Parathyroid adenoma (tissue), 2 donors: Measurements from ENCODE around the gene MYH14.
A peak's percentile ranks its signal among the peaks of the same experiment; 100 is the strongest.

Experiments
- H2AFZ ChIP-seq: fragments of 300-600 bp; sonication (generic); one replicate; pipeline ENCODE4 v1.7.0; 2017; ENCODE audit warnings: antibody characterized with exemption, mild to moderate bottlenecking
- H3K27ac ChIP-seq: fragments of 300-600 bp; sonication (generic); one replicate; pipeline ENCODE4 v1.7.0; 2017
- H3K27me3 ChIP-seq: fragments of 300-600 bp; sonication (generic); one replicate; pipeline ENCODE4 v1.7.0; 2017; ENCODE audit warnings: low read length; ENCODE audit not compliant: control insufficient read depth, insufficient read depth
- H3K36me3 ChIP-seq: fragments of 300-600 bp; sonication (generic); one replicate; pipeline ENCODE4 v1.7.0; 2017; ENCODE audit warnings: low read length; ENCODE audit not compliant: control insufficient read depth, insufficient read depth
- H3K4me1 ChIP-seq: fragments of 300-600 bp; sonication (generic); one replicate; pipeline ENCODE4 v1.7.0; 2017; ENCODE audit warnings: control low read depth
- H3K4me2 ChIP-seq: fragments of 300-600 bp; sonication (generic); one replicate; pipeline ENCODE4 v1.7.0; 2017; ENCODE audit warnings: low read length
- H3K4me3 ChIP-seq: fragments of 300-600 bp; sonication (generic); one replicate; pipeline ENCODE4 v1.7.0; 2017; ENCODE audit warnings: low read depth, low read length
- H3K79me2 ChIP-seq: fragments of 300-600 bp; sonication (generic); one replicate; pipeline ENCODE4 v1.7.0; 2017; ENCODE audit warnings: control low read depth
- H3K9ac ChIP-seq: fragments of 300-600 bp; sonication (generic); one replicate; pipeline ENCODE4 v1.7.0; 2017; ENCODE audit warnings: mild to moderate bottlenecking
- H3K9me3 ChIP-seq: fragments of 300-600 bp; sonication (generic); one replicate; pipeline ENCODE4 v1.7.0; 2017; ENCODE audit warnings: low read length; ENCODE audit not compliant: control insufficient read depth
- CTCF ChIP-seq: fragments of 300-600 bp; sonication (generic); IDR thresholded peaks from one replicate; pipeline ENCODE4 v1.7.0; 2017; ENCODE audit warnings: antibody characterized with exemption, mild to moderate bottlenecking
- donor health status: primary hyperparathyroidism.

The MYH14 gene

GRCh38 chr19:50310759-50311465 lies 107.5 kb downstream of the MYH14 start:
- peaks cover 19% of the 10 kb centered on the region for H3K4me1 ChIP-seq
- H3K36me3 ChIP-seq = no peaks in the 10 kb centered on the region
- no peak overlapping the region for H3K4me3 ChIP-seq
- H3K79me2 ChIP-seq = no peaks in the 10 kb centered on the region
- no peak overlapping the region for H2AFZ ChIP-seq
- no peak for TF ChIP-seq CTCF
- H3K9ac ChIP-seq = no peak overlapping the region
- no peak overlapping the region for H3K4me2 ChIP-seq
- no peaks in the 10 kb centered on the region for H3K27me3 ChIP-seq
- no peaks in the 10 kb centered on the region for H3K9me3 ChIP-seq
- no peak overlapping the region for H3K27ac ChIP-seq

- Histone ChIP-seq H3K9ac (no peak overlapping the region), H3K4me2 (peak overlapping the region; percentile 54), H3K4me3 (no peak overlapping the region), H3K27me3 (no peaks in the 10 kb centered on the region), H3K9me3 (no peaks in the 10 kb centered on the region), H2AFZ (peak overlapping the region; percentile 41), H3K4me1 (peaks cover 19% of the 10 kb centered on the region), H3K36me3 (no peaks in the 10 kb centered on the region), H3K27ac (no peak overlapping the region), H3K79me2 (no peaks in the 10 kb centered on the region)
- peak; percentile 6 for TF ChIP-seq CTCF
Observed at GRCh38 chr19:50311723-50312635, 108.6 kb downstream of the MYH14 start.

- Histone ChIP-seq H3K27me3 (no peaks in the 10 kb centered on the region), H3K79me2 (no peaks in the 10 kb centered on the region), H3K9me3 (no peaks in the 10 kb centered on the region), H3K4me3 (no peak overlapping the region), H3K4me2 (peak overlapping the region; percentile 35), H2AFZ (no peak overlapping the region), H3K27ac (no peak overlapping the region), H3K4me1 (peaks cover 19% of the 10 kb centered on the region), H3K9ac (no peak overlapping the region), H3K36me3 (no peaks in the 10 kb centered on the region)
- TF ChIP-seq CTCF = no peak
Observed at GRCh38 chr19:50312967-50313811, 109.8 kb downstream of the MYH14 start.

DNA sequence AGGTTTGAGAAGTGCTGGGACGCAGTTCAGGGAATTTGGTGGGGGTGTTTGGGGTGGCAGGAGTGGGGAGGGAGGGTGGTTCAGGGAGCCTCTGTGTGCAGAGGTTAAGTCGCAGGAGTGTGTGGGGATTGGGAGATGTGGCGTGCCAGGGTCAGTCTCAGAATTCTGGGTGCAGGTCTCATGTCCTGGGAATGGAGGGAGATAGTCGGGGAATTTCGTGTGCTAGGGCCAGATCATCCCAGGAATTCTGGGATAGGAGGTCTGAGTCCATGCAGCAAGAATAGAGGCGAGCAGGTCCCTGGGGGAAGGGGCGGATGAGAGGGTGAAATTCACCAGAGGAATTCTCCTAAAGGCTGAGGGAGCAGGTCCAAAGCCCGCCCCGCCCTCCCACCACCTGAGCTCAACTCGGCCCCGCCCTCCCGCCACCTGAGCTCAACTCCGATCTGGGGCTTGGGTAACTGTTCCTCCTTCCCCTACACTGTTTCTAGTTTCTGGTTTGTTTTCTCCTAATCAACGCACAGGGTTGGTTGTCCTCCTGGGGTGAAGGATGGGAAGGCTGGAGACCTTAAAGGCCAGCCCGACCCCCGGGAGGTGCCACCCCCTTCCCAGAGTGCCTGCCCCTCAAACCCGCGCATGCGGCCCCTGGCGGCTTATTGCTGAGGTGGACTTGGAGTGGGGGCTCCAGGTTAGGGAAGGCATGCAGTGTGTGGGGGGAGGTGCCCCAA lies 110.6 kb downstream of the MYH14 start:
- H3K4me2 ChIP-seq = peak overlapping the region; percentile 49
- H2AFZ ChIP-seq = no peak overlapping the region
- H3K27me3 ChIP-seq = no peaks in the 10 kb centered on the region
- no peaks in the 10 kb centered on the region for H3K9me3 ChIP-seq
- H3K4me1 ChIP-seq = peaks cover 19% of the 10 kb centered on the region
- no peak overlapping the region for H3K4me3 ChIP-seq
- no peak overlapping the region for H3K27ac ChIP-seq
- H3K36me3 ChIP-seq = no peaks in the 10 kb centered on the region
- H3K9ac ChIP-seq = no peak overlapping the region
- no peak for TF ChIP-seq CTCF
- no peaks in the 10 kb centered on the region for H3K79me2 ChIP-seq
